ENCODE data around the gene LNX2.

The LNX2 gene

GRCh38 chr13:27617881-27618321 is 2.4 kb downstream of the LNX2 start:
- no peak overlapping the region for H3K4me3 ChIP-seq (ENCODE audit: low read depth, low read length)

- no peak overlapping the region for H3K4me3 ChIP-seq (ENCODE audit: low read depth, low read length)
Observed at GRCh38 chr13:27613628-27614027, 6.7 kb downstream of the LNX2 start.

- H3K4me3 ChIP-seq (ENCODE audit: low read depth, low read length), result no peak overlapping the region
Observed at GRCh38 chr13:27607125-27607524, 13.2 kb downstream of the LNX2 start.

- H3K4me3 ChIP-seq (ENCODE audit: low read depth, low read length), result no peak overlapping the region
Observed at GRCh38 chr13:27605610-27606200, 14.6 kb downstream of the LNX2 start.

GRCh38 chr13:27605099-27605498 is 15.2 kb downstream of the LNX2 start:
- H3K4me3 ChIP-seq (ENCODE audit: low read depth, low read length), result no peak overlapping the region

GRCh38 chr13:27601803-27602202 is 18.5 kb downstream of the LNX2 start:
- no peak overlapping the region for H3K4me3 ChIP-seq (ENCODE audit: low read depth, low read length)

- H3K4me3 ChIP-seq (ENCODE audit: low read depth, low read length), result no peak overlapping the region
Observed at GRCh38 chr13:27601208-27601607, 19.1 kb downstream of the LNX2 start.

- H3K4me3 ChIP-seq (ENCODE audit: low read depth, low read length), result no peak overlapping the region
Observed at GRCh38 chr13:27600711-27601110, 19.6 kb downstream of the LNX2 start.

GRCh38 chr13:27599845-27600553 is 20.3 kb downstream of the LNX2 start:
- no peak overlapping the region for H3K4me3 ChIP-seq (ENCODE audit: low read depth, low read length)

- H3K4me3 ChIP-seq (ENCODE audit: low read depth, low read length), result no peak overlapping the region
Observed at GRCh38 chr13:27599096-27599495, 21.2 kb downstream of the LNX2 start.

GRCh38 chr13:27595055-27595811 is 25.1 kb downstream of the LNX2 start:
- H3K4me3 ChIP-seq (ENCODE audit: low read depth, low read length), result no peak overlapping the region

GRCh38 chr13:27593267-27593666 is 27.1 kb downstream of the LNX2 start:
- H3K4me3 ChIP-seq (ENCODE audit: low read depth, low read length), result no peak overlapping the region

- no peak overlapping the region for H3K4me3 ChIP-seq (ENCODE audit: low read depth, low read length)
Observed at GRCh38 chr13:27592865-27593264, 27.5 kb downstream of the LNX2 start.

GRCh38 chr13:27588405-27588804 is 31.9 kb downstream of the LNX2 start:
- H3K4me3 ChIP-seq (ENCODE audit: low read depth, low read length), result no peak overlapping the region

- no peak overlapping the region for H3K4me3 ChIP-seq (ENCODE audit: low read depth, low read length)
Observed at GRCh38 chr13:27587095-27587746, 33.1 kb downstream of the LNX2 start.

GRCh38 chr13:27583645-27584044 is 36.7 kb downstream of the LNX2 start:
- no peak overlapping the region for H3K4me3 ChIP-seq (ENCODE audit: low read depth, low read length)

- no peak overlapping the region for H3K4me3 ChIP-seq (ENCODE audit: low read depth, low read length)
Observed at GRCh38 chr13:27578121-27579030, 42.0 kb downstream of the LNX2 start.

GRCh38 chr13:27574661-27575060 is 45.7 kb downstream of the LNX2 start:
- no peak overlapping the region for H3K4me3 ChIP-seq (ENCODE audit: low read depth, low read length)

GRCh38 chr13:27573265-27573664 is 47.1 kb downstream of the LNX2 start:
- H3K4me3 ChIP-seq (ENCODE audit: low read depth, low read length), result no peak overlapping the region

- H3K4me3 ChIP-seq (ENCODE audit: low read depth, low read length), result no peak overlapping the region
Observed at GRCh38 chr13:27572234-27572901, 48.0 kb downstream of the LNX2 start.

Measured in iPS-11a (cell line).